GM23248 (cell line): ENCODE measurements around the gene ATM.

Source experiments
- EZH2 ChIP-seq: fragments of 200-600 bp; sonication (generic); IDR thresholded peaks from 2 replicates; pipeline ENCODE4 v1.6.1; 2018; ENCODE audit warnings: antibody characterized with exemption, mild to moderate bottlenecking; ENCODE audit not compliant: insufficient read depth, poor library complexity, severe bottlenecking
- EZH2phosphoT487 ChIP-seq: fragments of 200-600 bp; sonication (generic); IDR thresholded peaks from 2 replicates; pipeline ENCODE4 v1.6.1; 2018; ENCODE audit warnings: antibody characterized with exemption, moderate library complexity, mild to moderate bottlenecking, low read depth; ENCODE audit not compliant: insufficient read depth

- TF ChIP-seq EZH2 (no peak), EZH2phosphoT487 (no peak)
Measured at GRCh38 chr11:108393046-108393445, 170.2 kb downstream of the ATM start.
